Measurements from ENCODE around the gene USP31. TPM values are rescaled to one million over a fixed set of nuclear protein-coding genes. Genes with fewer than 3 reads are reported as not detected.

USP31 gene
- total and polyA plus RNA-seq, 2 of the 8 experiments (the other 6 are each of a cell fraction or from before 2014, with no cell fraction given): 6.7 to 19.0 TPM

GRCh38 chr16:23134274-23134673, 15.0 kb downstream of the USP31 start:
- no peak overlapping the region for H2BK120ac ChIP-seq (replicated peaks; ENCODE audit: low read depth, low read length)
- no peak overlapping the region for H2BK12ac ChIP-seq (ENCODE audit: low read depth, low read length)
- no peak overlapping the region for H2BK20ac ChIP-seq (ENCODE audit: low read length)
- H4K91ac ChIP-seq (replicated peaks; ENCODE audit: insufficient read length, low read length): no peak overlapping the region
- H2BK5ac ChIP-seq (ENCODE audit: low read depth, low read length): no peak overlapping the region
- H4K8ac ChIP-seq (ENCODE audit: extremely low read depth, insufficient read depth, low read length): no peak overlapping the region
- ChIA-PET POLR2A (ENCODE audit: partially characterized antibody) (no interaction called here), CTCF (ENCODE audit: partially characterized antibody) (interaction anchor here (1.0 kb wide), 1 partner anchor 34 kb away, joined by 3 read pairs; no protein-coding TSS in a partner anchor)
- no peak overlapping the region for H3K23ac ChIP-seq (ENCODE audit: insufficient read length)
- H3K27me3 ChIP-seq (replicated peaks in 1 of 4; ENCODE audit: control insufficient read depth in 3 of 4, extremely low read depth in 1 of 4, insufficient read depth in 3 of 4, low read length in 3 of 4): no peaks in the 10 kb centered on the region
- no peak overlapping the region for H3K4ac ChIP-seq (replicated peaks; ENCODE audit: insufficient read length, low read depth, low read length)
- no peak overlapping the region for H3K4me3 ChIP-seq (ENCODE audit: extremely low read depth in 1 of 4, insufficient read depth in 2 of 4, low read depth in 3 of 4, low read length in 4 of 4)
- H3K9me3 ChIP-seq (ENCODE audit: insufficient read depth in 2 of 2, low read depth in 1 of 2, low read length in 1 of 2): no peaks in the 10 kb centered on the region; a peak in 1 of 4 replicates
- 73% methylated on average over 3 of the region's 3 CpGs; no CpG with 5 or more reads in 1 of the 2 experiments for WGBS, 2 experiments (ENCODE audit: extremely low coverage in 1 of 2, insufficient coverage in 1 of 2, insufficient read length in 1 of 2, insufficient replicate concordance in 2 of 2, low coverage in 1 of 2, low lambda C conversion rate in 2 of 2, missing lambda C conversion rate in 1 of 2)
- H2BK15ac ChIP-seq (ENCODE audit: low read length): no peak overlapping the region
- H3K4me2 ChIP-seq (ENCODE audit: insufficient read depth in 1 of 2, low read depth in 2 of 2, low read length in 2 of 2): no peak overlapping the region
- FAIRE-seq (no peak), DNase-seq (ENCODE audit: low read depth in 1 of 2, low spot score in 2 of 2) (no peak)
- no peaks in the 10 kb centered on the region for H3K36me3 ChIP-seq (ENCODE audit: control insufficient read depth in 2 of 4, insufficient read depth in 4 of 4, low read length in 3 of 4)
- H3K14ac ChIP-seq (ENCODE audit: insufficient read length): no peak overlapping the region
- H4K20me1 ChIP-seq (replicated peaks in 1 of 2; ENCODE audit: control insufficient read depth in 1 of 2, insufficient read depth in 2 of 2, low read length in 2 of 2): peaks cover 0 to 9% of the 10 kb centered on the region in 2 experiments
- H3K79me2 ChIP-seq (ENCODE audit: control insufficient read depth in 1 of 2, insufficient read depth in 2 of 2, low read length in 2 of 2): peaks cover 0 to 98% of the 10 kb centered on the region in 2 experiments; a peak in 3 of 4 replicates
- H3K79me1 ChIP-seq (ENCODE audit: low read depth, low read length): peaks cover 5% of the 10 kb centered on the region
- H3K18ac ChIP-seq (ENCODE audit: extremely low read depth, low read length): no peak overlapping the region
- H3K56ac ChIP-seq (replicated peaks; ENCODE audit: insufficient read length, low read depth, low read length): no peak overlapping the region
- peaks cover 0 to 11% (median 4%) of the 10 kb centered on the region in 4 experiments; a peak in 5 of 7 replicates for H3K4me1 ChIP-seq (replicated peaks in 1 of 4; ENCODE audit: control insufficient read depth in 3 of 4, insufficient read depth in 4 of 4, low read length in 3 of 4)
- no peaks in the 10 kb centered on the region for H3K23me2 ChIP-seq (ENCODE audit: low read depth, low read length)
- no peak overlapping the region for H3K9ac ChIP-seq (replicated peaks in 1 of 4; ENCODE audit: extremely low read depth in 1 of 4, low read depth in 3 of 4, low read length in 3 of 4)
- no peak overlapping the region for H2AK5ac ChIP-seq (ENCODE audit: low read depth, low read length)
- H2AFZ ChIP-seq (ENCODE audit: low read length): no peak overlapping the region
- no peak overlapping the region for H4K5ac ChIP-seq (ENCODE audit: insufficient read length, low read depth, low read length)
- H3K27ac ChIP-seq (ENCODE audit: low read depth, low read length): no peak overlapping the region
- TF ChIP-seq RBBP5 (IDR thresholded peaks at IDR 0.05; ENCODE audit: borderline replicate concordance, low read depth, low read length) (no peak), TBP (IDR thresholded peaks at IDR 0.05; ENCODE audit: low read depth, low read length) (no peak), TAF7 (optimal IDR thresholded peaks at IDR 0.05; ENCODE audit: borderline replicate concordance, low read depth, low read length) (no peak), PHF8 (conservative IDR thresholded peaks at IDR 0.05; ENCODE audit: low read depth, low read length) (no peak), TCF12 (IDR thresholded peaks at IDR 0.05; ENCODE audit: low read depth, low read length) (no peak), JUN (IDR thresholded peaks at IDR 0.05; ENCODE audit: low read depth, low read length) (no peak), BCL11A (IDR thresholded peaks at IDR 0.05; ENCODE audit: low read depth in 2 of 2, low read length in 2 of 2) (no peak), RNF2 (IDR thresholded peaks at IDR 0.05; ENCODE audit: borderline replicate concordance, low read depth, low read length, missing control alignments, poor library complexity, severe bottlenecking) (no peak), SP4 (IDR thresholded peaks at IDR 0.05; ENCODE audit: low read length) (no peak), TEAD4 (IDR thresholded peaks at IDR 0.05; ENCODE audit: low read depth, low read length) (no peak), CBX5 (IDR thresholded peaks at IDR 0.05; ENCODE audit: low read depth, low read length) (no peak), JUND (IDR thresholded peaks at IDR 0.05; ENCODE audit: low read length) (no peak), RFX5 (IDR thresholded peaks at IDR 0.05; ENCODE audit: borderline replicate concordance, low read depth, low read length) (no peak), NANOG (IDR thresholded peaks at IDR 0.05; ENCODE audit: insufficient read depth, low read depth, low read length, poor library complexity, severe bottlenecking) (no peak), KDM4A (IDR thresholded peaks at IDR 0.05; ENCODE audit: low read depth, low read length, severe bottlenecking) (no peak)
